Activated CD4-positive, alpha-beta T cell treated with anti-CD3 and anti-CD28 coated beads for 24 hours (primary cell): ENCODE data around the gene CLASP2.

Experiments used
- DNase-seq, 2 donors: peaks; one replicate each; pipeline ENCODE4 v3.0.0-alpha.2; 2020; ENCODE audit warnings: low read depth in 2 of 2

CLASP2 gene

GRCh38 chr3:33636125-33636850 lies 81.8 kb downstream of the CLASP2 start:
- DNase-seq = no peak

- DNase-seq = no peak
These were observed 83.8 kb downstream of the CLASP2 start for GRCh38 chr3:33634262-33634661.

- no peak for DNase-seq
These were observed 88.8 kb downstream of the CLASP2 start for GRCh38 chr3:33629219-33629618.

- no peak for DNase-seq
These were observed 93.3 kb downstream of the CLASP2 start for GRCh38 chr3:33624756-33625155.

GRCh38 chr3:33613041-33613440 lies 105.0 kb downstream of the CLASP2 start:
- DNase-seq = no peak

GRCh38 chr3:33612607-33613006 lies 105.4 kb downstream of the CLASP2 start:
- no peak for DNase-seq

- no peak for DNase-seq
These were observed 115.2 kb downstream of the CLASP2 start for GRCh38 chr3:33602829-33603228.

- no peak for DNase-seq
These were observed 120.8 kb downstream of the CLASP2 start for GRCh38 chr3:33597257-33597689.

GRCh38 chr3:33592999-33593398 lies 125.1 kb downstream of the CLASP2 start:
- no peak for DNase-seq

GRCh38 chr3:33590541-33590940 lies 127.5 kb downstream of the CLASP2 start:
- DNase-seq = no peak

- no peak for DNase-seq
These were observed 131.7 kb downstream of the CLASP2 start for GRCh38 chr3:33586402-33586801.

- DNase-seq = no peak
These were observed 135.8 kb downstream of the CLASP2 start for GRCh38 chr3:33582234-33582633.

- no peak for DNase-seq
These were observed 136.4 kb downstream of the CLASP2 start for GRCh38 chr3:33581666-33582065.

GRCh38 chr3:33579840-33580239 lies 138.2 kb downstream of the CLASP2 start:
- no peak for DNase-seq

- no peak for DNase-seq
These were observed 138.9 kb downstream of the CLASP2 start for GRCh38 chr3:33579178-33579510.

GRCh38 chr3:33578325-33579177 lies 139.5 kb downstream of the CLASP2 start:
- no peak for DNase-seq

- no peak for DNase-seq
These were observed 140.5 kb downstream of the CLASP2 start for GRCh38 chr3:33577588-33577987.

- no peak for DNase-seq
These were observed 140.9 kb downstream of the CLASP2 start for GRCh38 chr3:33577173-33577572.

GRCh38 chr3:33575311-33575710 lies 142.7 kb downstream of the CLASP2 start:
- DNase-seq = no peak

GRCh38 chr3:33557829-33558228 lies 160.2 kb downstream of the CLASP2 start:
- DNase-seq = no peak

- no peak for DNase-seq
These were observed 160.8 kb downstream of the CLASP2 start for GRCh38 chr3:33557279-33557678.

- no peak for DNase-seq
These were observed 171.0 kb downstream of the CLASP2 start for GRCh38 chr3:33547101-33547500.

- no peak for DNase-seq
These were observed 173.9 kb downstream of the CLASP2 start for GRCh38 chr3:33544126-33544525.
